ENCODE results near the gene EIF4A3.

The EIF4A3 gene

GRCh38 chr17:80185968-80186367 is 39.0 kb upstream of the EIF4A3 start:
- H3K27me3 ChIP-seq (ENCODE audit: insufficient read depth, low read length): no peaks in the 10 kb centered on the region
- no peak overlapping the region for H3K27ac ChIP-seq (ENCODE audit: low read depth, low read length)
- no peak overlapping the region for H3K4me3 ChIP-seq (ENCODE audit: low read length)
- WGBS: 91% methylated on average over 9 of the region's 9 CpGs
- no peaks in the 10 kb centered on the region; the same call in 1 of the 2 replicates for H3K4me1 ChIP-seq (ENCODE audit: insufficient read depth, low read length)
- H3K9ac ChIP-seq (ENCODE audit: low read depth, low read length): no peak overlapping the region
- no peaks in the 10 kb centered on the region for H3K9me3 ChIP-seq (ENCODE audit: insufficient read depth, low read depth, low read length)
- no peaks in the 10 kb centered on the region for H3K36me3 ChIP-seq (ENCODE audit: insufficient read depth, low read length)

- 80% methylated on average over 8 of the region's 10 CpGs for WGBS
- Histone ChIP-seq H3K36me3 (ENCODE audit: insufficient read depth, low read length) (no peaks in the 10 kb centered on the region), H3K9me3 (ENCODE audit: insufficient read depth, low read depth, low read length) (no peaks in the 10 kb centered on the region), H3K27me3 (ENCODE audit: insufficient read depth, low read length) (no peaks in the 10 kb centered on the region), H3K9ac (ENCODE audit: low read depth, low read length) (peak overlapping the region; percentile 28; the same call in 1 of the 2 replicates), H3K4me1 (ENCODE audit: insufficient read depth, low read length) (no peaks in the 10 kb centered on the region; the same call in 1 of the 2 replicates), H3K27ac (ENCODE audit: low read depth, low read length) (no peak overlapping the region), H3K4me3 (ENCODE audit: low read length) (no peak overlapping the region)
Observed at GRCh38 chr17:80184423-80184714, 37.4 kb upstream of the EIF4A3 start.

GRCh38 chr17:80183581-80184422 is 36.9 kb upstream of the EIF4A3 start:
- H3K27ac ChIP-seq (ENCODE audit: low read depth, low read length): no peak overlapping the region
- H3K36me3 ChIP-seq (ENCODE audit: insufficient read depth, low read length): no peaks in the 10 kb centered on the region
- WGBS: 84% methylated on average over 26 of the region's 26 CpGs
- H3K4me1 ChIP-seq (ENCODE audit: insufficient read depth, low read length): no peaks in the 10 kb centered on the region; the same call in 1 of the 2 replicates
- H3K9ac ChIP-seq (ENCODE audit: low read depth, low read length): peak overlapping the region; percentile 28; the same call in 1 of the 2 replicates
- no peaks in the 10 kb centered on the region for H3K9me3 ChIP-seq (ENCODE audit: insufficient read depth, low read depth, low read length)
- no peak overlapping the region for H3K4me3 ChIP-seq (ENCODE audit: low read length)
- no peaks in the 10 kb centered on the region for H3K27me3 ChIP-seq (ENCODE audit: insufficient read depth, low read length)

- H3K27me3 ChIP-seq (ENCODE audit: insufficient read depth, low read length): no peaks in the 10 kb centered on the region
- no peaks in the 10 kb centered on the region; the same call in 1 of the 2 replicates for H3K4me1 ChIP-seq (ENCODE audit: insufficient read depth, low read length)
- H3K9me3 ChIP-seq (ENCODE audit: insufficient read depth, low read depth, low read length): no peaks in the 10 kb centered on the region
- no peak overlapping the region for H3K27ac ChIP-seq (ENCODE audit: low read depth, low read length)
- no peak overlapping the region for H3K4me3 ChIP-seq (ENCODE audit: low read length)
- H3K36me3 ChIP-seq (ENCODE audit: insufficient read depth, low read length): no peaks in the 10 kb centered on the region
- H3K9ac ChIP-seq (ENCODE audit: low read depth, low read length): no peak overlapping the region
- 94% methylated on average over 12 of the region's 12 CpGs for WGBS
Observed at GRCh38 chr17:80182845-80183223, 35.9 kb upstream of the EIF4A3 start.

- no peak overlapping the region for H3K9ac ChIP-seq (ENCODE audit: low read depth, low read length)
- H3K9me3 ChIP-seq (ENCODE audit: insufficient read depth, low read depth, low read length): no peaks in the 10 kb centered on the region
- no peak overlapping the region for H3K27ac ChIP-seq (ENCODE audit: low read depth, low read length)
- no peaks in the 10 kb centered on the region; the same call in 1 of the 2 replicates for H3K4me1 ChIP-seq (ENCODE audit: insufficient read depth, low read length)
- H3K27me3 ChIP-seq (ENCODE audit: insufficient read depth, low read length): no peaks in the 10 kb centered on the region
- 92% methylated on average over 30 of the region's 30 CpGs for WGBS
- H3K36me3 ChIP-seq (ENCODE audit: insufficient read depth, low read length): no peaks in the 10 kb centered on the region
- no peak overlapping the region for H3K4me3 ChIP-seq (ENCODE audit: low read length)
Observed at GRCh38 chr17:80182118-80182844, 35.4 kb upstream of the EIF4A3 start.

- 93% methylated on average over 17 of the region's 17 CpGs for WGBS
- Histone ChIP-seq H3K27ac (ENCODE audit: low read depth, low read length) (no peak overlapping the region), H3K4me1 (ENCODE audit: insufficient read depth, low read length) (no peaks in the 10 kb centered on the region; the same call in 1 of the 2 replicates), H3K9me3 (ENCODE audit: insufficient read depth, low read depth, low read length) (no peaks in the 10 kb centered on the region), H3K36me3 (ENCODE audit: insufficient read depth, low read length) (no peaks in the 10 kb centered on the region), H3K4me3 (ENCODE audit: low read length) (no peak overlapping the region), H3K27me3 (ENCODE audit: insufficient read depth, low read length) (no peaks in the 10 kb centered on the region), H3K9ac (ENCODE audit: low read depth, low read length) (no peak overlapping the region)
Observed at GRCh38 chr17:80181431-80181830, 34.5 kb upstream of the EIF4A3 start.

- H3K4me1 ChIP-seq (ENCODE audit: insufficient read depth, low read length): no peaks in the 10 kb centered on the region; the same call in 1 of the 2 replicates
- no peaks in the 10 kb centered on the region for H3K9me3 ChIP-seq (ENCODE audit: insufficient read depth, low read depth, low read length)
- no peaks in the 10 kb centered on the region for H3K36me3 ChIP-seq (ENCODE audit: insufficient read depth, low read length)
- H3K27me3 ChIP-seq (ENCODE audit: insufficient read depth, low read length): no peaks in the 10 kb centered on the region
- no peak overlapping the region for H3K4me3 ChIP-seq (ENCODE audit: low read length)
- 92% methylated on average over 14 of the region's 14 CpGs for WGBS
- H3K9ac ChIP-seq (ENCODE audit: low read depth, low read length): no peak overlapping the region
- no peak overlapping the region for H3K27ac ChIP-seq (ENCODE audit: low read depth, low read length)
Observed at GRCh38 chr17:80180192-80180591, 33.3 kb upstream of the EIF4A3 start.

GRCh38 chr17:80177986-80178595 is 31.2 kb upstream of the EIF4A3 start:
- H3K9me3 ChIP-seq (ENCODE audit: insufficient read depth, low read depth, low read length): no peaks in the 10 kb centered on the region
- no peak overlapping the region for H3K4me3 ChIP-seq (ENCODE audit: low read length)
- 90% methylated on average over 21 of the region's 21 CpGs for WGBS
- no peaks in the 10 kb centered on the region for H3K36me3 ChIP-seq (ENCODE audit: insufficient read depth, low read length)
- H3K27me3 ChIP-seq (ENCODE audit: insufficient read depth, low read length): no peaks in the 10 kb centered on the region
- no peaks in the 10 kb centered on the region for H3K4me1 ChIP-seq (ENCODE audit: insufficient read depth, low read length)
- H3K27ac ChIP-seq (ENCODE audit: low read depth, low read length): no peak overlapping the region
- no peak overlapping the region for H3K9ac ChIP-seq (ENCODE audit: low read depth, low read length)

GRCh38 chr17:80176757-80177156 is 29.8 kb upstream of the EIF4A3 start:
- WGBS: 94% methylated on average over 11 of the region's 11 CpGs
- Histone ChIP-seq H3K4me1 (ENCODE audit: insufficient read depth, low read length) (no peaks in the 10 kb centered on the region), H3K4me3 (ENCODE audit: low read length) (no peak overlapping the region)

GRCh38 chr17:80173916-80174315 is 27.0 kb upstream of the EIF4A3 start:
- no peaks in the 10 kb centered on the region for H3K9me3 ChIP-seq (ENCODE audit: insufficient read depth, low read depth, low read length)
- no peak overlapping the region for H3K27ac ChIP-seq (ENCODE audit: low read depth, low read length)
- H3K9ac ChIP-seq (ENCODE audit: low read depth, low read length): no peak overlapping the region
- no peaks in the 10 kb centered on the region for H3K27me3 ChIP-seq (ENCODE audit: insufficient read depth, low read length)
- no peak overlapping the region for H3K4me3 ChIP-seq (ENCODE audit: low read length)
- no peaks in the 10 kb centered on the region for H3K36me3 ChIP-seq (ENCODE audit: insufficient read depth, low read length)
- no peaks in the 10 kb centered on the region for H3K4me1 ChIP-seq (ENCODE audit: insufficient read depth, low read length)
- WGBS: 98% methylated on average over 5 of the region's 6 CpGs

More at GRCh38 chr17:80176757-80177156, 29.8 kb upstream of the EIF4A3 start:
- H3K9me3 ChIP-seq (ENCODE audit: insufficient read depth, low read depth, low read length): no peaks in the 10 kb centered on the region
- no peak overlapping the region for H3K9ac ChIP-seq (ENCODE audit: low read depth, low read length)
- H3K36me3 ChIP-seq (ENCODE audit: insufficient read depth, low read length): no peaks in the 10 kb centered on the region
- no peaks in the 10 kb centered on the region for H3K27me3 ChIP-seq (ENCODE audit: insufficient read depth, low read length)
- H3K27ac ChIP-seq (ENCODE audit: low read depth, low read length): no peak overlapping the region

GRCh38 chr17:80173126-80173525 is 26.2 kb upstream of the EIF4A3 start:
- H3K27me3 ChIP-seq (ENCODE audit: insufficient read depth, low read length): no peaks in the 10 kb centered on the region
- WGBS: 93% methylated on average over 2 of the region's 12 CpGs

More at GRCh38 chr17:80173126-80173525, 26.2 kb upstream of the EIF4A3 start:
- Histone ChIP-seq H3K9me3 (ENCODE audit: insufficient read depth, low read depth, low read length) (no peaks in the 10 kb centered on the region), H3K4me1 (ENCODE audit: insufficient read depth, low read length) (no peaks in the 10 kb centered on the region), H3K36me3 (ENCODE audit: insufficient read depth, low read length) (no peaks in the 10 kb centered on the region), H3K27ac (ENCODE audit: low read depth, low read length) (no peak overlapping the region), H3K9ac (ENCODE audit: low read depth, low read length) (no peak overlapping the region), H3K4me3 (ENCODE audit: low read length) (no peak overlapping the region)

All from HUES64 (cell line).